Naive thymus-derived CD8-positive, alpha-beta T cell (primary cell): ENCODE measurements around the gene ZNF714. TPM values are rescaled to one million over a fixed set of nuclear protein-coding genes. Genes with fewer than 3 reads are reported as not detected.
A peak's percentile ranks its signal among the peaks of the same experiment; 100 is the strongest.

Source experiments
- ATAC-seq, 2 donors: fragments of 150-1000 bp; cut with Tn5 transposase in 1 of 2; sonication (Bioruptor Pico), chemical (Tn5 transposase) in 1 of 2; 1 replicate in 1 of 2; 2 replicates in 1 of 2; pipeline ENCODE4 v1.10.0; 2021; ENCODE audit warnings: mild to moderate bottlenecking in 2 of 2, moderate library complexity in 2 of 2
- POLR2A ChIA-PET: fragments of 350-600 bp; sonication (Branson Sonifier 250); formaldehyde crosslinking; loops from one replicate; lab custom pipeline; 2021; ENCODE audit warnings: antibody characterized with exemption; lab: Charles Lee
- DNase-seq, 10 donors: peaks; one replicate each; pipeline versions ENCODE4 v3.0.0 to v3.0.0-alpha.2; 2020 to 2022
- H3K27ac Mint-ChIP-seq, 10 donors: one replicate each; pipeline ENCODE4 v1.8.0; 2020 to 2022; ENCODE audit warnings: mild to moderate bottlenecking in 10 of 10, mixed read lengths in 10 of 10, moderate library complexity in 4 of 10, inconsistent platforms in 1 of 10
- H3K27me3 Mint-ChIP-seq, 5 donors: one replicate each; pipeline ENCODE4 v1.8.0; 2021 to 2022; ENCODE audit warnings: mixed read lengths in 5 of 5
- H3K36me3 Mint-ChIP-seq, 3 donors: one replicate each; pipeline ENCODE4 v1.8.0; 2020 to 2022; ENCODE audit warnings: mixed read lengths in 3 of 3, mild to moderate bottlenecking in 2 of 3, inconsistent platforms in 1 of 3
- H3K4me1 Mint-ChIP-seq, 4 donors: one replicate each; pipeline ENCODE4 v1.8.0; 2021 to 2022; ENCODE audit warnings: mixed read lengths in 4 of 4
- H3K4me3 Mint-ChIP-seq, 10 donors: one replicate each; pipeline ENCODE4 v1.8.0; 2020 to 2022; ENCODE audit warnings: mild to moderate bottlenecking in 10 of 10, mixed read lengths in 10 of 10, moderate library complexity in 6 of 10, inconsistent platforms in 1 of 10
- H3K9me3 Mint-ChIP-seq, 9 donors: one replicate each; pipeline ENCODE4 v1.8.0; 2020 to 2022; ENCODE audit warnings: mixed read lengths in 9 of 9, mild to moderate bottlenecking in 3 of 9, inconsistent platforms in 1 of 9, moderate library complexity in 1 of 9
- polyA plus RNA-seq, 3 donors: library from polyadenylated mRNA; unstranded; fragments of 300-500 nt; fragmentation: Illumina TruSeq; gene quantifications; one replicate each; pipeline ENCODE4 v1.2.3, GENCODE V29; 2021
- total RNA-seq, 8 experiments: library from RNA in 2 of 8; stranded (reverse) in 2 of 8; gene quantifications; one replicate each; pipeline ENCODE4 v1.2.3 and lab custom pipeline; 2021 to 2026

Gene ZNF714
- 10 to 100 TPM; 11.5 to 12.8 TPM for total RNA-seq
- 10 to 100 TPM in 2 of 3 donors, 1 to 10 TPM in 1; 6.3 to 14.9 (median 14.3) TPM for polyA plus RNA-seq
- 15.7 to 45.1 (median 24.6) reads per million in 6 experiments for total RNA-seq (lab: John Stamatoyannopoulos, UW)

DNA sequence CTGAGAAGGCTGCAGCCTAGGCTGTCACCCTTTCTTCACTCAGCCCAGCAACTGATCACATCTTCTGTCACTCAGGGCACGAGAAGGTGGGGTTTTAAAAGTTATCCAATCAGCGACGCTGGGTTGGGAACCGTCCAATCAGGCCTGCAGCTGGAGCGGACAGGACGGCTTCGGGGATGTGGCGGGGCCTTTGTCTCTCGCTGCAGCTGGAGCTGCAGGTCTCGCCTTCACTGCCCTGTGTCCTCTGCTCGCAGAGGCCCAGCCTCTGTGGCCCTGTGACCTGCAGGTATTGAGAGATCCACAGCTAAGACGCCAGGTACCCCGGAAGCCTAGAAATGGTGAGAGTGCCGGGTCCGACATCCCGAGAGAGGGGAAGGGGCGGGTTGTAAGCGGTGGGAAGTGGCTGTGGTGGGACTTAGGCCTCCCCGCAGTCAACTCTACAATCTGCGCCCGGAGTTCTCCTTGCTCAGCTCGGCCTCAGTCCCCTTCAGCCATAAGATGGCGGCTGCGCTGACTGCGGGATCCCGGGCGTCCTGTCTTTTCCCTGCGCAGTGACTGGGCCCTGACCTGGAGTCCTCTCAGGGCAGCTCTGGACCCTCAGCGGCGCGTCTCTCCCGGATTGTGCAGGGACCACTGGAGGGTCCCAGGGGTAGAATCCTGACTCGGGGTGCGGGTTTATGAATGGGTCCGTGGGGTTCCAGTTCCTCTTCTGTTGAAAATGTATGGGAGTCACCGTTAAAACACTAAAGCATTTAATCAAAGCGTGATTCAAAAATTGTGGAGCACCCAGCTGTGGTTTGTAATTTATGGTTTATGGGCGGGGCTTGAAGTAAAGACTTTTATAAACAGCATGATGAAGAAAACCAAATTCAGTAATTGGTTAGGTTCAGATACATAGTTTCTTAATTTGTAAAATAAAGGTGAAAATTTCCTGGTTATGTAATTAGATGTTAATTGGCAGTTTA, at the start of gene ZNF714:
ZNF714 (plus strand) TSS at position 193 of the 965 bp plus-strand sequence. CDS start 16,066 bp downstream, outside the sequence.
- Mint-ChIP-seq H3K27ac (peak within 1 kb of the TSS; percentile 90 to 99 (median 95)), H3K4me3 (peak within 1 kb of the TSS; percentile 98 to 100 (median 99)), H3K36me3 (peaks cover 0 to 31% (median 21%) of the 10 kb centered on the region in 3 donors), H3K4me1 (peaks cover 7 to 17% (median 8%) of the 10 kb centered on the region in 4 donors), H3K27me3 (no peaks in the 10 kb centered on the region), H3K9me3 (peaks cover 0 to 10% (median 0%) of the 10 kb centered on the region in 9 donors)
- peak; percentile 100 for ATAC-seq
- peak; percentile 63 to 91 (median 80) for DNase-seq
- POLR2A ChIA-PET = interaction anchor here (0.5 to 1.5 kb wide), 6 partner anchors 10 to 423 kb away, joined by 3 to 6 read pairs (median 4); partner anchors contain the start of genes ZNF429, ZNF430 and ZNF66

DNA sequence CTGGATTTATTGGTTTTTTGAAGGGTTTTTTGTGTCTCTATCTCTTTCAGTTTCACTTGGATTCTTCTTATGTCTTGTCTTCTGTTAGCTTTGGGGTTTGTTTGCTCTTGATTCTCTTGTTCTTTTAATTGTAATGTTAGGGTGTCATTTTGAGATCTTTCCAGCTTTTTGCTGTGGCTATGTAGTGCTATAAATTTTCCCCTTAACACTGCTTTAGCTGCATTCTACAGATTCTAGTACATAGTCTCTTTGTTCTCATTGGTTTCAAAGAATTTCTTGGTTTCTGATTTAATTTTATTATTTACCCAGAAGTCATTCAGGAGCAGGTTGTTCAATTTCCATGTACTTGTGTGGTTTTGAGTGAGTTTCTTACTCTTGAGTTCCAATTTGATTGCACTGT, 37.0 kb upstream of the ZNF714 start:
- Mint-ChIP-seq H3K27me3 (no peaks in the 10 kb centered on the region), H3K4me1 (peaks cover 5 to 20% (median 11%) of the 10 kb centered on the region in 4 donors), H3K36me3 (peaks cover 48 to 80% (median 79%) of the 10 kb centered on the region in 3 donors), H3K4me3 (peak overlapping the region in 2 of 10 donors; percentile 12 to 34), H3K9me3 (peaks cover 15 to 75% (median 50%) of the 10 kb centered on the region in 9 donors), H3K27ac (peak overlapping the region in 3 of 10 donors; percentile 2 to 35 (median 28))
- no peak for DNase-seq
- POLR2A ChIA-PET = no interaction called here
- ATAC-seq = no peak

DNA sequence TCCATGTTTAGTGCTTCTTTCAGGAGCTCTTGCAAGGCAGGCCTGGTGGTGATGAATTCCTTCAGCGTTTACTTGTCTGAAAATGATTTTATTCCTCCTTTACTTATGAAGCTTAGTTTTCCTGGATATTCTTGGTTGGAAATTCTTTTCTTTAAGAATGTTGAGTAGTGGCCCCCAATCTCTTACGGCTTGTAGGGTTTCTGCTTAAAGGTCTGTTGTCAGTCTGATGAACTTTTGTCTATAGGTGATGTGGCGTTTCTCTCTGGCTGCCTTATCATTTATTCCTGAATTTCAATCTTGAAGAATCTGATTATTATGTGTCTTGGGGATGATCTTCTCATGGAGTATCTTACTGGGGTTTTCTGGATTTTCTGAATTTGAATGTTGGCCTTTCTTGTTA, 35.5 kb upstream of the ZNF714 start:
- H3K27me3 Mint-ChIP-seq = no peaks in the 10 kb centered on the region
- ATAC-seq = no peak

DNA sequence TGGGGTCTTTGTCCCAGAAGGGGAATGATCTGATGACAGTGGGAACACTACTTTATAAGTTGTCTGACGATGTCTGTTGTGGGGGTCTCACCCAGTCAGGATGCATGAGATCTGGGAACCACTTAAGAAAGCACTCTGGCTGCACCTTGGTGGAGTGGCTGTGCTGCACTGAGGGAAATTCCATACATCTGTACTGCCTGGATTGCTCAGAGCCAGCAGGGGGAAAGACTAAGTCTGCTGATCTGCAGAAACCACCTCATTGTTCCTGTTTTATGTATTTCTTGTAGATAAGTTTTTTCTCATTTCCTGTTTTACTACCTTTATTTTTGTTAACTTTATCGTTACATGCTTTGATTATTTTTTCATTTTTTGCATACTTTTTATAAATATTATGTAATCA, 34.3 kb upstream of the ZNF714 start:
- Mint-ChIP-seq H3K9me3 (peaks cover 22 to 79% (median 56%) of the 10 kb centered on the region in 9 donors), H3K27me3 (no peaks in the 10 kb centered on the region), H3K4me3 (peak overlapping the region in 3 of 10 donors; percentile 7 to 20 (median 14)), H3K36me3 (peaks cover 61 to 81% (median 80%) of the 10 kb centered on the region in 3 donors), H3K4me1 (peaks cover 5 to 21% (median 11%) of the 10 kb centered on the region in 4 donors), H3K27ac (peak overlapping the region in 2 of 10 donors; percentile 3 to 19)
- DNase-seq (no peak), ATAC-seq (no peak)
- POLR2A ChIA-PET = no interaction called here

More for the DNA sequence above, 35.5 kb upstream of the ZNF714 start:
- peaks cover 15 to 76% (median 50%) of the 10 kb centered on the region in 9 donors for H3K9me3 Mint-ChIP-seq
- POLR2A ChIA-PET = no interaction called here
- H3K4me3 Mint-ChIP-seq = no peak overlapping the region
- peaks cover 53 to 81% (median 81%) of the 10 kb centered on the region in 3 donors for H3K36me3 Mint-ChIP-seq
- H3K4me1 Mint-ChIP-seq = peaks cover 5 to 20% (median 11%) of the 10 kb centered on the region in 4 donors
- no peak overlapping the region for H3K27ac Mint-ChIP-seq
- DNase-seq = no peak

DNA sequence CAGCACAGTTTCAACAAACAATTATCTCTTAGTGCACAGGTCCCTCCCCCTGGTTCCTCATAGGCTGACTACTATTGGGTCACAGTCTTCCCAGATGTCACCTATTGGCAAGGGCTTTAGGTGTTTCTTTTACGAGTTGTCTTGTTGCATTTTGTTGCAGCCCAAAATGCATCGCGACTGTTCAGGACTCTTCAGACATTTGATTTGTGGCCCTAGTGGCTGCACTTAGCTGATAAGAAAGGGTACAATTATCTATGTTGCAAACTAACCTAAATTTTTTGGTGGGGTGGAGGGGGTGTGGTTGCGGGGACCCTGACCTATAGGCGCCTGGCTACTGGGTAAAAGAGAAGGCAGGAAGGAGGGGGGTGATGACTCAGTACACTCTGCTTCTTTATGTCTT, 29.1 kb upstream of the ZNF714 start:
- Mint-ChIP-seq H3K36me3 (peaks cover 39 to 80% (median 78%) of the 10 kb centered on the region in 3 donors), H3K27ac (no peak overlapping the region), H3K27me3 (no peaks in the 10 kb centered on the region), H3K4me1 (peaks cover 0 to 2% (median 0%) of the 10 kb centered on the region in 4 donors), H3K4me3 (no peak overlapping the region), H3K9me3 (peaks cover 7 to 77% (median 34%) of the 10 kb centered on the region in 9 donors)
- ATAC-seq (no peak), DNase-seq (no peak)
- POLR2A ChIA-PET = no interaction called here

GRCh38 chr19:21065336-21065735, 16.7 kb upstream of the ZNF714 start:
- ATAC-seq = no peak
- POLR2A ChIA-PET = no interaction called here
- no peak for DNase-seq
- H3K36me3 Mint-ChIP-seq = peaks cover 19 to 56% (median 47%) of the 10 kb centered on the region in 3 donors
- H3K4me3 Mint-ChIP-seq = no peak overlapping the region
- no peak overlapping the region for H3K27ac Mint-ChIP-seq
- H3K4me1 Mint-ChIP-seq = no peaks in the 10 kb centered on the region
- H3K9me3 Mint-ChIP-seq = peaks cover 0 to 57% (median 18%) of the 10 kb centered on the region in 9 donors
- no peaks in the 10 kb centered on the region for H3K27me3 Mint-ChIP-seq

DNA sequence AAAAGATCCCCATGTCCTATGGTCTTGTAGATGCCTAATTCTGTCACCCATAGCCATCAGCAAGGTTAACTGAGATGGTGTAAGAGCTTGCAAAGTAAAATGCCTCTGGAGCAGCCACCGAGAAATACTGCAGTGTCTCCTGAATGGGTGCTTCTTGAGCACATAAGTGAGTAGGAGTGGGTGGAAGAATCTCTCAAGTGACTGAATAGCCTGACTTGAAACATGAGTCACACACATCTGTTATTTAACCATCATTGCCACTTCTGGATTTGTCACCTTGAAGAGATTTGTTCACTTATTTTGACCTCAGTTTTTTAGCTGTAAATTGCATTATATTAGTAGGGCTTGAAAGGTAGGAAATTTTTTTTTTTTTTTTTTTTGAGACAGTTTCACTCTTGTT, 2.3 kb downstream of the ZNF714 start:
- Mint-ChIP-seq H3K4me3 (peak overlapping the region in 1 of 10 donors; percentile 10), H3K36me3 (peaks cover 0 to 28% (median 23%) of the 10 kb centered on the region in 3 donors), H3K9me3 (peaks cover 0 to 6% (median 0%) of the 10 kb centered on the region in 9 donors), H3K27ac (no peak overlapping the region), H3K4me1 (peaks cover 5 to 17% (median 8%) of the 10 kb centered on the region in 4 donors), H3K27me3 (no peaks in the 10 kb centered on the region)
- POLR2A ChIA-PET = interaction anchor here (1.1 kb wide), 1 partner anchor 63 kb away, joined by 3 read pairs; no protein-coding TSS in a partner anchor
- ATAC-seq (no peak), DNase-seq (no peak)

DNA sequence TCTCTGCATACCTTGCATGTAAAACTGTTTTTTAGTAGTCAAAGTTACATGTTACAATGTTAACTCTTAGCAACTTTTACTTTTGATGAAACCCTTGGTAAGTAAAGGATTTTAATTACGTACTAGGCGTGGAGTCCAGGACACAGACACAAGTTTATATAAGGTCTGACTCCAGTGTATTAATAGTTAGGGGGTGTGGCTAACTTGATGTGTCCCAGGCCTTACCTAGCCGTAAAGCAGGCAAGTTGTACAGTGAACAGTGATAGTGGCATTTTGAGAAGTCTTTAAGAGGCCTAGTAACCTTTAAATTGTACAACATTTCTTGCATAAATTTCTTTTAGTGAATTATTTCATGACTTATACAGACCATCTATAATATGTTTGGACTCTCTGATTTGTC, 5.9 kb downstream of the ZNF714 start:
- no peak for ATAC-seq
- H3K9me3 Mint-ChIP-seq = peaks cover 0 to 6% (median 0%) of the 10 kb centered on the region in 9 donors
- H3K36me3 Mint-ChIP-seq = peaks cover 0 to 31% (median 23%) of the 10 kb centered on the region in 3 donors

GRCh38 chr19:21092109-21092508, 10.1 kb downstream of the ZNF714 start:
- Mint-ChIP-seq H3K36me3 (peaks cover 0 to 18% (median 7%) of the 10 kb centered on the region in 3 donors), H3K27me3 (no peaks in the 10 kb centered on the region), H3K4me3 (no peak overlapping the region), H3K4me1 (peaks cover 3 to 15% (median 6%) of the 10 kb centered on the region in 4 donors), H3K9me3 (peaks cover 0 to 12% (median 0%) of the 10 kb centered on the region in 9 donors), H3K27ac (peak overlapping the region in 2 of 10 donors; percentile 23 to 37)
- DNase-seq (no peak), ATAC-seq (no peak)
- POLR2A ChIA-PET = no interaction called here

More for the DNA sequence above, 5.9 kb downstream of the ZNF714 start:
- Mint-ChIP-seq H3K4me1 (peaks cover 3 to 16% (median 6%) of the 10 kb centered on the region in 4 donors), H3K27me3 (no peaks in the 10 kb centered on the region), H3K27ac (no peak overlapping the region), H3K4me3 (no peak overlapping the region)
- no peak for DNase-seq
- POLR2A ChIA-PET = no interaction called here

DNA sequence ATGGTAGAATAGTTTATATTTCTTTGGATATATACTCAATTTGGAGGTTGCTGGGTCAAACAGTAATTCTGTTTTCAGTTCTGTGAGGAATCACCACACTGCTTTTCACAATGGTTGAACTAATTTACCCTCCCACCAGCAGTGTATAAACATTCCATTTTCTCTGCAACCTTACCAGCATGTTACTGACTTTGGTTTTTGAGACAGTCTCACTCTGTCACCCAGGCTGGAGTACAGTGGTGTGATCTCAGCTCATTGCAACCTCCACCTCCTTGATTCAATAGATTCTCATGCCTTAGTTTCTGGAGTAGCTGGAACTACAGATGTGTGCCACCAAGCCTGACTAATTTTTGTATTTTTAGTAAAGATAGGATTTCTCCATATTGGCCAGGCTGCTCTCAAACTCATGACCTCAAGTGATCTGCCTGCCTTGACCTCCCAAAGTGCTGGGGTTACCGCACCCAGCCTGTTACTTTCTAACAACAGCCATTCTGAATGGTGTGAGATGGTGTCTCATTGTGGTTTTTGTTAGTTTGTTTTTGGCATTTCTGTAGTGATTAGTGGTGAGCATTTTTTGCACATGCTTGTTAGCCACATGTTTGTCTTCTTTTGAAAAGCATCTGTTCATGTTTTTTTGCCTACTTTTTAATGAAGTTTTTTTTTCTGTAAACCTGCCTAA, 12.5 kb downstream of the ZNF714 start:
- Mint-ChIP-seq H3K4me1 (peaks cover 3 to 15% (median 6%) of the 10 kb centered on the region in 4 donors), H3K36me3 (peaks cover 0 to 29% (median 17%) of the 10 kb centered on the region in 3 donors), H3K27me3 (no peaks in the 10 kb centered on the region), H3K9me3 (peaks cover 0 to 12% (median 0%) of the 10 kb centered on the region in 9 donors), H3K4me3 (no peak overlapping the region), H3K27ac (no peak overlapping the region)
- POLR2A ChIA-PET = no interaction called here
- ATAC-seq (no peak), DNase-seq (no peak)

DNA sequence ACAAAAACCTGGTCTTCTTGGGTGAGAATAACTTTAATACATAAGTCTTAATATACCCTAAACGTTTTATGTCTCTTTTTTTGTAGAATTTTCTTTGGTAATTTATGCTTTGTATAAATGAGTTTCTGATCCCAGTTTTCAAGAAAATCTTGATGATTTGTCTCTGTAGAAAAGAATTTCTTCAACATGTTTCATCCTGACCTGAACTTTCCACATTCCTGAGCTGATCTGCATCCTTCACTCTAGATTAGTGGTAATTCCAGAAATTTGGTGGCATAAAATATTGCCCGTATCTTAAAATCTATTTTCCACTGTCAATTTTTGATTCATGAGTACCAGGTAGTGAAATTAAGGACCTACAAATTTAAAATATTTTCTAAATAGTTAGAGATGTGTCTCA, 16.3 kb downstream of the ZNF714 start:
- DNase-seq = no peak
- Mint-ChIP-seq H3K27me3 (no peaks in the 10 kb centered on the region), H3K9me3 (peaks cover 0 to 10% (median 0%) of the 10 kb centered on the region in 9 donors), H3K27ac (no peak overlapping the region), H3K36me3 (peaks cover 0 to 39% (median 31%) of the 10 kb centered on the region in 3 donors), H3K4me1 (peaks cover 3 to 8% (median 5%) of the 10 kb centered on the region in 4 donors), H3K4me3 (no peak overlapping the region)
- POLR2A ChIA-PET = no interaction called here
- no peak for ATAC-seq
